ENCODE results near the gene PPOX.
A peak's percentile ranks its signal among the peaks of the same experiment; 100 is the strongest.

DNA sequence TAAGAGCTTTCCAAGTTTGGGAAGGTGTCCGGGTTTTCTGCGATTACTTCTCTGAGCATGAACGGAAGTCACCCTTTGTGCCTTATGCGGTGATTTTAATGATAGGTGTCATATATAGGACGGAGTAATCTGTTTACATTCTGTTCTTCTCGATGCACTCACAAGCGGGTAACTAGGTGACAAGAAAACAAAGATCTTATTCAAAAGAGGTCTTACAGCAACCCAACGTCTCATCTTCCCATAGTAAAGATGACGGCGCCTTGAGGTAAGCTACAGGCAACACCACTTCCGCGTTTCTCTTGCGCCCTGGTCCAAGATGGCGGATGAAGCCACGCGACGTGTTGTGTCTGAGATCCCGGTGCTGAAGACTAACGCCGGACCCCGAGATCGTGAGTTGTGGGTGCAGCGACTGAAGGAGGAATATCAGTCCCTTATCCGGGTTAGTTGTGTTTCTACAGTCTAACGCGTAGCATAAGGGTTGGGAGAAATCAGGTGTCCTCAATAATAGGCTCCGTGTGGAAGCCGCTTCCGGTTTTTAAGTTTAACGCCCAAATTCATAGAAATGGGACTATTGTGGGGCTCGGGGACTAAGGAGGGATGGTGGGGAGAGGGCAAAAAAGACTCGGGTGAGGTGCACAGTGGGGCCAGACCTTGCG is 12.4 kb upstream of the PPOX start, which contains the start of gene UFC1:
- TF ChIP-seq, protein P1, sequence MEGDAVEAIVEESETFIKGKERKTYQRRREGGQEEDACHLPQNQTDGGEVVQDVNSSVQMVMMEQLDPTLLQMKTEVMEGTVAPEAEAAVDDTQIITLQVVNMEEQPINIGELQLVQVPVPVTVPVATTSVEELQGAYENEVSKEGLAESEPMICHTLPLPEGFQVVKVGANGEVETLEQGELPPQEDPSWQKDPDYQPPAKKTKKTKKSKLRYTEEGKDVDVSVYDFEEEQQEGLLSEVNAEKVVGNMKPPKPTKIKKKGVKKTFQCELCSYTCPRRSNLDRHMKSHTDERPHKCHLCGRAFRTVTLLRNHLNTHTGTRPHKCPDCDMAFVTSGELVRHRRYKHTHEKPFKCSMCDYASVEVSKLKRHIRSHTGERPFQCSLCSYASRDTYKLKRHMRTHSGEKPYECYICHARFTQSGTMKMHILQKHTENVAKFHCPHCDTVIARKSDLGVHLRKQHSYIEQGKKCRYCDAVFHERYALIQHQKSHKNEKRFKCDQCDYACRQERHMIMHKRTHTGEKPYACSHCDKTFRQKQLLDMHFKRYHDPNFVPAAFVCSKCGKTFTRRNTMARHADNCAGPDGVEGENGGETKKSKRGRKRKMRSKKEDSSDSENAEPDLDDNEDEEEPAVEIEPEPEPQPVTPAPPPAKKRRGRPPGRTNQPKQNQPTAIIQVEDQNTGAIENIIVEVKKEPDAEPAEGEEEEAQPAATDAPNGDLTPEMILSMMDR (IDR thresholded peaks at IDR 0.05; ENCODE audit: insufficient read depth, low read length) = no peak
- TF ChIP-seq, protein P2, sequence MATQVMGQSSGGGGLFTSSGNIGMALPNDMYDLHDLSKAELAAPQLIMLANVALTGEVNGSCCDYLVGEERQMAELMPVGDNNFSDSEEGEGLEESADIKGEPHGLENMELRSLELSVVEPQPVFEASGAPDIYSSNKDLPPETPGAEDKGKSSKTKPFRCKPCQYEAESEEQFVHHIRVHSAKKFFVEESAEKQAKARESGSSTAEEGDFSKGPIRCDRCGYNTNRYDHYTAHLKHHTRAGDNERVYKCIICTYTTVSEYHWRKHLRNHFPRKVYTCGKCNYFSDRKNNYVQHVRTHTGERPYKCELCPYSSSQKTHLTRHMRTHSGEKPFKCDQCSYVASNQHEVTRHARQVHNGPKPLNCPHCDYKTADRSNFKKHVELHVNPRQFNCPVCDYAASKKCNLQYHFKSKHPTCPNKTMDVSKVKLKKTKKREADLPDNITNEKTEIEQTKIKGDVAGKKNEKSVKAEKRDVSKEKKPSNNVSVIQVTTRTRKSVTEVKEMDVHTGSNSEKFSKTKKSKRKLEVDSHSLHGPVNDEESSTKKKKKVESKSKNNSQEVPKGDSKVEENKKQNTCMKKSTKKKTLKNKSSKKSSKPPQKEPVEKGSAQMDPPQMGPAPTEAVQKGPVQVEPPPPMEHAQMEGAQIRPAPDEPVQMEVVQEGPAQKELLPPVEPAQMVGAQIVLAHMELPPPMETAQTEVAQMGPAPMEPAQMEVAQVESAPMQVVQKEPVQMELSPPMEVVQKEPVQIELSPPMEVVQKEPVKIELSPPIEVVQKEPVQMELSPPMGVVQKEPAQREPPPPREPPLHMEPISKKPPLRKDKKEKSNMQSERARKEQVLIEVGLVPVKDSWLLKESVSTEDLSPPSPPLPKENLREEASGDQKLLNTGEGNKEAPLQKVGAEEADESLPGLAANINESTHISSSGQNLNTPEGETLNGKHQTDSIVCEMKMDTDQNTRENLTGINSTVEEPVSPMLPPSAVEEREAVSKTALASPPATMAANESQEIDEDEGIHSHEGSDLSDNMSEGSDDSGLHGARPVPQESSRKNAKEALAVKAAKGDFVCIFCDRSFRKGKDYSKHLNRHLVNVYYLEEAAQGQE (IDR thresholded peaks at IDR 0.05; ENCODE audit: insufficient replicate concordance, low read depth) = peak; percentile 82
- TF ChIP-seq POLR2AphosphoS5 (IDR thresholded peaks at IDR 0.05; ENCODE audit: low read depth) (peak; percentile 96), GABPA (IDR thresholded peaks at IDR 0.05; ENCODE audit: low read depth) (peak; percentile 97), SPI1 (IDR thresholded peaks at IDR 0.05; ENCODE audit: borderline replicate concordance, low read depth) (peak; percentile 86)
